GM18909 (cell line): ENCODE results near the gene P2RX1.
"Not testable (repeated sequence)": the region's sequence is repeated elsewhere in the genome, so short reads cannot be mapped to it uniquely, and the experiment has no call there.

Source experiments
- ATAC-seq: cut with Tn5 transposase; IDR thresholded peaks from one replicate; pipeline ENCODE4 v1.9.1; 2021; ENCODE audit warnings: mild to moderate bottlenecking; ENCODE audit not compliant: unreplicated experiment, poor library complexity

P2RX1 gene

DNA sequence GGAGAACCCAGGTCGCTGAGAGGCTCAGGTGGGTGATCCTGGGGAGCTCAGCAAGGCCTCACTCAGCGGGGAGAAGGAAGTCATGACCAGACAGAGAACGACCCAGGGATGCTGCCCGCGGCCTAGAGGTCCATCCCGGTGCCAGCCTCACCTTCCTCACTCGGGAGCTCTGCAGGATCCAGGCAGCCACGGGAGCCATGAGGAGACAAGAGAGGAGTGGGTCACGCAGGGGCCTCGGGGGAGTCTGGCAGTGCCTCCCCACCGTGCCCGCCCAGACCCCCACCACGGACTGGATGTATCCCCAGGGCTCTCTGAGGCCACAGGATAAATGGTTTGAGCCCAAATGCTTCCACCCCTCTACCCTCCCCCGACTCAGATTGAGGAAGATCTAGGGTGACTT lies 37.3 kb upstream of the P2RX1 start:
- no peak for ATAC-seq

GRCh38 chr17:3952186-3952585 lies 35.9 kb upstream of the P2RX1 start:
- ATAC-seq, result no peak

GRCh38 chr17:3951420-3951819 lies 35.2 kb upstream of the P2RX1 start:
- no peak for ATAC-seq

DNA sequence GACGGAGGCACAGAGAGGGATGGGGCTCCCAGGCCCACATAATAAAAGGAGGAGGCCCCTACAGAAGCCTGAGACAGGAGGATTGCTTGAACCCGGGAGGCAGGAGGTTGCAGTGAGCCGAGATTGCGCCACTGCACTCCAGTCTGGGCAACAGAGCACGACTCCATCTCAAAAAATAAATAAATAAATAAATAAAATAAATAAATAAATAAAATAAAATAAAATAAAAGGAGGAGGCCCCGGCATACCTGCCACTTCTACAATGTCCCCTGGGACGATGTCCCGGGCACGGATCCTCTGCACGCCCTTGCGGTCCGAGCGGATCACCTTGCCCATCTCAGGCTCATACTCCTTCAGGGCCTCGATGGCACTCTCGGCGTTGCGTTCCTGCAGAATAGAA lies 34.7 kb upstream of the P2RX1 start:
- no peak for ATAC-seq

DNA sequence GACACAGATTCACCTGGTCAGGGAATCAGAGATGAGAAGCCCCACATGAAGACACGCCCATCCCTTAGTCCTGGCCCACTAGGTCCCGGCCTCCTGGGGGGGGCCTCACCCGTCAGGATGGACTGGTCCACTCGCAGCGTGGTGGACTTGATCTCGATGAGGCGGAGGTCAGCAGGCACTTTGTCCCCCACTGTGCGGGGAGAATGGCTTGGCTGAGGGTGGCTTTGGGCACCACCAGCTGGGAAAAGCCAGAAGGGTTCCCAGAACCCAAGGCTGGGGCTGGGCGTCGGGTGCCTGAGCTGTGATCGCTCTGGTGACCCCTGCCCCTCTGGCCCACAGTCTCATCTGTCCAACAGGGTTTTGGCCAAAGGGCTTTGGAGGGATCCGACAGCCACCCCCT lies 34.3 kb upstream of the P2RX1 start:
- no peak for ATAC-seq

DNA sequence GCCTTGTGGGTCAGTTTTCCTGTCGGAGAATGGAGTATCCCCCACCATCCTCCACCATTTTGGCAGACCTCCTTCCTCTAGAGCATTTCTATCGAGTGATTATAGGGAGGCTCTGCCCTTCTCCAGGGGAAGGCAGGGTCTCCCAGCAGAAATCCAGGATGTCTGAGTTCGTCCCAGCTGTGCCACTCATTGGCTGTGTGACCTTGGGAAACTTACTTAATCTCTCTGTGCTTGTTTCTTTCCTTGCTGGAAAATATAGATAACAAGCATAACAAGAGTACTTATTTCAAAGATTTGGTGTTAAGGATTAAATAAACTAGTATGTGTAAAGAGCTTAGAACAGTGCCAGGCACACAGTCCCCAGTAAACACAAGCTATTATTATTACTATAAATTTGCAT lies 33.2 kb upstream of the P2RX1 start:
- ATAC-seq, result no peak

DNA sequence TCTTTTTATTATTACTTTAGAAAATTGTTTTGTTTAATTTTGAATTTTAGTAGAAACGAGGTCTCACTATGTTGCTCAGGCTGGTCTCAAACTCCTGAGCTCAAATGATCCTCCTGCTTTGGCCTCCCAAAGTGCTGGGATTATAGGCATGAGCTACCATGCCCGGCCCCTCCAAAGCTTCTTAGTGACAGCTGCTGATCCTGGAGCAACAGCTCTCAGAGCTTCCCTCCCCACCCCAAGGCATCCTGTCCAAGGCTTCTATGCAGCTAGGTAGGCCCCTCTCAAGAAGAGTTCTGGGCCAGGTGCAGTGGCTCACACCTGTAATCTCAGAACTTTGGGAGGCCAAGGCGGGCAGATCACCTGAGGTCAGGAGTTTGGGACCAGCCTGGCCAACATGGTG lies 32.3 kb upstream of the P2RX1 start:
- not testable (repeated sequence) for ATAC-seq

DNA sequence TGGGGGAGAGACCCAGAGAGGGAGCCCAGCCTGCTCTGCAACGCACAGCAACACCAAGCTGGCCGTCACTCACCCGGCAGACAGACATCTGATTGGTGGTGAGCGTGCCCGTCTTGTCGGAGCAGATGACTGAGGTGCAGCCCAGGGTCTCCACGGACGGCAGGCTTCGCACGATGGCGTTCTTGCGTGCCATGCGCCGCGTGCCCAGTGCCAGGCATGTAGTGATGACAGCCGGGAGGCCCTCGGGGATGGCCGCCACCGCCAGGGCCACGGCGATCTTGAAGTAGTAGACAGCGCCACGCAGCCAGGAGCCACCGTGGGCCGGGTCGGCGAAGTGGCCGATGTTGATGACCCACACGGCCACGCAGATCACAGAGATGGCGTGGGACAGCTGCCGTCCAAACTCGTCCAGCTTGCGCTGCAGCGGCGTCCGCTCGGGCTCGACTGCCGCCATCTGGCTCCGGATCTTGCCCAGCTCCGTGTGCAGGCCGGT lies 31.1 kb upstream of the P2RX1 start:
- no peak for ATAC-seq

- no peak for ATAC-seq
Measured at GRCh38 chr17:3946711-3947235, 30.5 kb upstream of the P2RX1 start.

GRCh38 chr17:3944485-3945388 lies 28.5 kb upstream of the P2RX1 start:
- ATAC-seq, result no peak

DNA sequence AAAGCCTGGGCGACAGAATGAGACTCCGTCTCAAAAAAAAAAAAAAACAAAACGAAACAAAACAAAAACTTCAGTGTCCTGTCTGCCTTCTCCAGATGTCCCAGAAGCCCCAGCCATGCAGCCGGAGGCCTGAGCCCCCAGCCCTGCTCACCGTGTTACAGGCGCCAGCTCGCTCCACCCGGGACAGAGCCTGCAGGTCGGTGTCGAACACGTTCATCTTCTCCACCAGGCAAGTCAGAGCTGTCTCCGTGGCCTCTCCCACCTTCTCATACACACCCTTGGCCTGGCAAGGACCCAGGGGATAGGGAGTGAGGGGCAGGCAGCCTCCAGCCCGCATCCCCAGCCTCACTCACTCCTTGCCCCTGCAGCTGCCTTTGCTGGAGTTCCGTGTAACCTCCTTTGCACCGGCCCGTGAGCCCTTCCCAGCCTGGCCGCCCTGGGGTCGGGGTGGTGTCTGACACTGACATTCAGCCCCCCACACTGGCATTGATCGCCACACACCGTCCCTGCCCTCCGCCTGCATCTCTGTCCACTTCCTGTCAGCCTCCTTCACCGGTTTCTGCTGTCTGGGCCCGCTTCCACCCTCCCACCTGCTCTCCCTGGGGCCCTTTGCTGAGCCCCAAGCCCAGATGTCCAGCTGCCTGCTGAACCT lies 27.1 kb upstream of the P2RX1 start:
- no peak for ATAC-seq

- no peak for ATAC-seq
Measured at GRCh38 chr17:3940965-3941698, 24.9 kb upstream of the P2RX1 start.

DNA sequence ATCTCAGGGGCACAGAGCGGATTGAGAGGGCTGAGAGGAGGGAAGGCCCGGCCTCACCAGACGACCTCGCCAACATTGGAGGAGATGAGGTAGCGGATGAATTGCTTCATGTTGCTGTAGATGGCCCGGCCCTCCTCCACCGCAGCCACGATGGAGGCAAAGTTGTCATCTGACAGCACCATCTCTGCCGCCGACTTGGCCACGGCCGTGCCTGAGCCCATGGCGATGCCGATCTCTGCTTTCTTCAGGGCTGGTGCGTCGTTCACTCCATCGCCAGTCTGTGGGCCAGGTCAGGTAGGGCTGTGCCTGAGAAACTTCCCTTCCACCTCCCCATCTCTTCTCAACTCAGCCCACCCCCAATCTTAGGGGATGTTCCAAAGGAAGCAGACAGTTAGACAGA lies 21.1 kb upstream of the P2RX1 start:
- no peak for ATAC-seq

- ATAC-seq, result no peak
Measured at GRCh38 chr17:3935825-3936355, 19.6 kb upstream of the P2RX1 start.

- ATAC-seq, result no peak
Measured at GRCh38 chr17:3935140-3935542, 18.9 kb upstream of the P2RX1 start.

- no peak for ATAC-seq
Measured at GRCh38 chr17:3929764-3930163, 13.5 kb upstream of the P2RX1 start.

DNA sequence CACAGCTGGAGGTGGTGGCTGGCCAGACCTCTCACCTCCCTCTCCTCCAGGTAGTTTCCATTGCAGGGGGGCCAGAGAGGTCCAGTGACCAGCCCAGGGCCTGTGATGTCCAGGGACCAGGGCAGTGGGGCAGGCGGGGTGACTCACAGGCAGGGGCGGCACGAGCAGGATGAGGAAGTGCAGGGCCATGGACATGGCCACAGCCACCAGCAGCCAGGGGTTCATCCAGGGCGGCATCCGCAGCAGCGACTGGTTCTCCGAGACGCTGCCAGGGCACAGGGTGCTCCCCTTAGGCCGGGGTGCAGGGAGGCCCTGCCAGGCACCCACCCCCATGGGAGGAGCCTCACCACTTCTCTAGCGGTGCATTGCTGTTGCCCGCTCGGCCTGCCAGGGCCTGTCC lies 12.9 kb upstream of the P2RX1 start:
- no peak for ATAC-seq

GRCh38 chr17:3928406-3928805 lies 12.1 kb upstream of the P2RX1 start:
- no peak for ATAC-seq

DNA sequence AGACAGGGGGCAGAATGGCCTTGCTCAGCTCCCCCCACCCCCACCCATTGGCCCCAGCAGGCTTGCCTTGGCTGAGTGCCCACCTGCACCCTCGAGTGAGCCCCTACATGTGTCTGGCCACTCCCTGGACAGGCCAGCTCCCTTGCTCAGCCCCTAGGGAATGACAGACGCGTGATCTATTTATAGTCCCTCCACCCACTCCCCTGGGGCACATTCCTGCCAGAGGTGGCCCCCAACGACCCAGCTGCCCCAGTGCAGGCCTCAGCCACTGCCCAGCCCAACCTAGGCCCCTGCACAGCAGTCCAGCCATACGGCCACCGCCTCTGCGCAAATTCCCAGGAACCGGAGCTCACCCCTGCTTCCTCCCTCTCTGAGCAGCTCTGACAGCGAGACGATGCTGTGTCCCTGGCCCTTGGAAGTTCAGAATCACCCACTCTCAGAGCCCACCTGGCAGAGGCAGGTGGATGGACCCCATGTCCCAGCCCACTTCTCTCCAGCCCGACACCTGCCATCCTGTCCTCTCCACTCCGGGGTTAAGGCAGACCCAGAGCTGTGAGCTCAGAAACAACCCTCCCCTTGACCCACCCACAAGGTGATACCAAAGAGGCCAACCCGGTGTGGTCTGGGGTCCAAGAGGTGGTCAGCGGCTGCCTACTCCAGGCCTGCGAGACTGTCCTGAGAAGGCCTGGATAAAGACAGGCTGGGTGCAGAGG lies 11.5 kb upstream of the P2RX1 start:
- no peak for ATAC-seq
